T-cell (primary cell): ENCODE data around the gene AHNAK. TPM values are rescaled to one million over a fixed set of nuclear protein-coding genes. Genes with fewer than 3 reads are reported as not detected.

Experiments
- ATAC-seq, 4 experiments: fragments of 200-7000 bp in 3 of 4; fragments of 150-1000 bp in 1 of 4; cut with Tn5 transposase; replicated peaks in 1 of 4; 1 replicate in 3 of 4; 2 replicates in 1 of 4; pipeline ENCODE4 v1.10.0; 2021; ENCODE audit warnings: moderate library complexity in 3 of 4, mild to moderate bottlenecking in 2 of 4, moderate number of reproducible peaks in 1 of 4
- CTCF ChIA-PET, 2 donors: fragments of 300-600 bp; sonication (Branson Sonifier 250); formaldehyde crosslinking; loops; one replicate each; lab custom pipeline; 2022; ENCODE audit warnings: antibody characterized with exemption in 2 of 2; lab: Charles Lee
- POLR2A ChIA-PET, 2 donors: fragments of 300-600 bp; sonication (Branson Sonifier 250); formaldehyde crosslinking; loops; one replicate each; lab custom pipeline; 2022; ENCODE audit warnings: antibody characterized with exemption in 2 of 2; lab: Charles Lee
- DNase-seq, 35 experiments: peaks; one replicate each; pipeline versions ENCODE4 v3.0.0 to v3.0.0-alpha.2; 2013 to 2023
- H3K27ac ChIP-seq: one replicate; pipeline ENCODE4 v1.5.1; 2013; ENCODE audit warnings: low read length
- H3K27me3 ChIP-seq, 2 experiments: replicated peaks in 1 of 2; 1 replicate in 1 of 2; 2 replicates in 1 of 2; pipeline versions ENCODE4 v1.6.1 to v1.7.0; 2013; ENCODE audit warnings: low read length in 1 of 2, mixed read lengths in 1 of 2; ENCODE audit not compliant: control insufficient read depth in 2 of 2, insufficient read depth in 2 of 2; ENCODE audit errors: extremely low read depth in 1 of 2
- H3K36me3 ChIP-seq, 2 donors: 1 replicate in 1 of 2; 2 replicates in 1 of 2; pipeline versions ENCODE4 v1.6.1 to v1.7.0; 2013; ENCODE audit warnings: low read length in 1 of 2; ENCODE audit not compliant: control insufficient read depth in 2 of 2, insufficient read depth in 1 of 2; ENCODE audit errors: extremely low read depth in 1 of 2
- H3K4me1 ChIP-seq, 2 experiments: 1 replicate in 1 of 2; 2 replicates in 1 of 2; pipeline versions ENCODE4 v1.6.1 to v1.7.0; 2013; ENCODE audit warnings: low read length in 2 of 2, mixed read lengths in 1 of 2; ENCODE audit not compliant: insufficient read depth in 2 of 2, control insufficient read depth in 1 of 2; ENCODE audit errors: extremely low read depth in 1 of 2
- H3K4me3 ChIP-seq, 2 donors: 1 replicate in 1 of 2; 2 replicates in 1 of 2; pipeline versions ENCODE4 v1.5.1 to v1.7.0; 2013; ENCODE audit warnings: mild to moderate bottlenecking in 2 of 2, low read length in 1 of 2, moderate library complexity in 1 of 2; ENCODE audit not compliant: control insufficient read depth in 1 of 2; ENCODE audit errors: extremely low read depth in 1 of 2
- H3K9me3 ChIP-seq: 2 replicates; pipeline ENCODE4 v1.7.0; 2013
- H3K27ac Mint-ChIP-seq, 2 donors: one replicate each; pipeline ENCODE4 v1.8.0; 2020 to 2021; ENCODE audit warnings: mild to moderate bottlenecking in 2 of 2, mixed read lengths in 2 of 2
- H3K27me3 Mint-ChIP-seq, 2 donors: one replicate each; pipeline ENCODE4 v1.8.0; 2021 to 2022; ENCODE audit warnings: mixed read lengths in 2 of 2
- H3K36me3 Mint-ChIP-seq: one replicate; pipeline ENCODE4 v1.8.0; 2021; ENCODE audit warnings: mixed read lengths
- H3K4me1 Mint-ChIP-seq, 3 donors: one replicate each; pipeline ENCODE4 v1.8.0; 2020 to 2022; ENCODE audit warnings: mixed read lengths in 3 of 3, mild to moderate bottlenecking in 1 of 3
- H3K4me3 Mint-ChIP-seq, 3 donors: one replicate each; pipeline ENCODE4 v1.8.0; 2020 to 2022; ENCODE audit warnings: mild to moderate bottlenecking in 3 of 3, mixed read lengths in 3 of 3, moderate library complexity in 3 of 3
- H3K9me3 Mint-ChIP-seq, 3 donors: one replicate each; pipeline ENCODE4 v1.8.0; 2020 to 2022; ENCODE audit warnings: mixed read lengths in 3 of 3
- WGBS: methylation state at CpG from one replicate; pipeline ENCODE4 v1.1.5; 2013; ENCODE audit warnings: missing lambda C conversion rate; ENCODE audit not compliant: insufficient coverage; 5-methylcytosine and 5-hydroxymethylcytosine counted together
- total RNA-seq, 35 experiments: library from RNA in 6 of 35; stranded (reverse) in 6 of 35; fragments of 120-200 nt in 1 of 35; gene quantifications; one replicate each; pipeline versions ENCODE4 v1.2.1 to v1.2.4 and lab custom pipeline; 2013 to 2026

Gene AHNAK
- total RNA-seq, 5 donors from 2014 or later (not counting 1 experiment from before 2014, with no cell fraction given) = 267 to 636 (median 395) TPM

GRCh38 chr11:62556875-62557631, 10.4 kb upstream of the AHNAK start:
- POLR2A ChIA-PET = interaction anchor here (0.6 to 6.5 kb wide), 7 partner anchors 12 to 34 kb away, joined by 3 to 98 read pairs (median 5); partner anchors contain the start of genes AHNAK (in 1 of the 2), EEF1G (in 1 of the 2) and TUT1 (in 1 of the 2)
- Mint-ChIP-seq H3K27ac (peak overlapping the region; percentile 97 to 99), H3K4me3 (peak overlapping the region; percentile 71 to 82 (median 77)), H3K36me3 (peaks cover 15% of the 10 kb centered on the region), H3K27me3 (no peaks in the 10 kb centered on the region), H3K9me3 (no peaks in the 10 kb centered on the region), H3K4me1 (peaks cover 86 to 93% (median 88%) of the 10 kb centered on the region in 3 donors)
- CTCF ChIA-PET = interaction anchor here (0.5 to 5.2 kb wide), 13 partner anchors 10 to 151 kb away, joined by 3 to 63 read pairs (median 4); partner anchors contain the start of genes AHNAK (in 1 of the 2), EEF1G (in 1 of the 2), MTA2 (in 1 of the 2) and TUT1 (in 1 of the 2)
- 0% methylated on average over 2 of the region's 3 CpGs for WGBS
- peak; percentile 1 to 45 (median 32) for ATAC-seq
- Histone ChIP-seq H3K9me3 (no peaks in the 10 kb centered on the region), H3K36me3 (peaks cover 14 to 27% of the 10 kb centered on the region in 2 donors), H3K27ac (peak overlapping the region; percentile 98), H3K27me3 (no peaks in the 10 kb centered on the region), H3K4me1 (peaks cover 46 to 90% of the 10 kb centered on the region in 2 experiments), H3K4me3 (peak overlapping the region in 1 of 2 donors; percentile 37)
- DNase-seq = peak in 9 of 35 experiments; percentile 37 to 80 (median 45)

- POLR2A ChIA-PET = interaction anchor here (0.6 to 6.5 kb wide), 10 partner anchors 11 to 300 kb away, joined by 3 to 98 read pairs (median 8); partner anchors contain the start of genes TUT1 (in 2 of the 2), AHNAK (in 1 of the 2), C11orf98 (in 1 of the 2) and CSKMT (in 1 of the 2)
- H3K4me1 Mint-ChIP-seq = peaks cover 90 to 96% (median 91%) of the 10 kb centered on the region in 3 donors
- ATAC-seq = peak; percentile 53 to 79 (median 76)
Observed at GRCh38 chr11:62556108-62556874, 9.7 kb upstream of the AHNAK start.

DNA sequence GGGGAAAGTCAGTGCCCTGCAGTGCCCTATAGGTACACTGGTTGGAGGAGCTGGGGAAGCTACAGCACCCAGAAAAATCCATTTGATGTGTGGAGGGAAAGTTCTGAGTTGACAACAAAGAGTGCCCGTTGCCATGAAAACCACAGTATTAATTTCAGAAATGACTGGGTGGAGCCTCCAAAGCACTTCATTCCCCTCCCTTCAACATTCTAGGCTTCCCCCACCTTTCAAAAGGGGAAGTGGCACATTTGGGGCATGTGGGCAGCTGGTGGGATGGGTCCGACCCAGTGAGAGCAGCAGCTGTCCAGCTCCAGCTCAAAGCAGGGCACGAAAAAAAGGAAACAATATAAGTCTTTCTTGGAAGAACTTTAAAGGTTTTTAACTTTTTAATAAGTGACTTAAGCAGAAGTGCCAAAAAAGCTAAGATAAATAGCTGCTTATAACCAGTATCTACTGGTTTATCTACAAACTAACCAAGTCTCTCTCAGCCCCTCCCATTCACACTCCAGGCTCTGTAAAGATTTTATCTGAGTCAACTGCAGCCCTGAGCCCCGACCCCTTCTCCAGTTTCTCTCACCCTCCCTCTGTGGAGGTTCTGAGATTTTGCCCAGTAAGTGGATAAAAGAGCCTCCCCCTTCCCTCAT, 9.0 kb upstream of the AHNAK start:
- H3K4me1 Mint-ChIP-seq = peaks cover 93 to 99% (median 93%) of the 10 kb centered on the region in 3 donors
- Histone ChIP-seq H3K4me1 (peaks cover 55 to 100% of the 10 kb centered on the region in 2 experiments), H3K9me3 (no peaks in the 10 kb centered on the region), H3K36me3 (peaks cover 14 to 18% of the 10 kb centered on the region in 2 donors), H3K27ac (peak overlapping the region; percentile 98), H3K27me3 (no peaks in the 10 kb centered on the region), H3K4me3 (peak overlapping the region in 1 of 2 donors; percentile 37)
- POLR2A ChIA-PET = interaction anchor here (0.6 to 6.5 kb wide), 14 partner anchors 11 to 301 kb away, joined by 3 to 98 read pairs (median 4); partner anchors contain the start of genes TUT1 (in 2 of the 2), AHNAK (in 1 of the 2), C11orf98 (in 1 of the 2) and CSKMT (in 1 of the 2)
- no CpG with 5 or more reads among the region's 4 CpGs for WGBS
- H3K27ac Mint-ChIP-seq = peak overlapping the region; percentile 97 to 99
- peak; percentile 5 to 60 (median 9) for ATAC-seq
- peak; percentile 32 to 93 (median 65) for DNase-seq
- no peaks in the 10 kb centered on the region for H3K9me3 Mint-ChIP-seq
- peak overlapping the region; percentile 71 to 82 (median 77) for H3K4me3 Mint-ChIP-seq
- peaks cover 15% of the 10 kb centered on the region for H3K36me3 Mint-ChIP-seq
- no peaks in the 10 kb centered on the region for H3K27me3 Mint-ChIP-seq
- CTCF ChIA-PET = interaction anchor here (0.5 to 1.6 kb wide), 11 partner anchors 9 to 131 kb away, joined by 3 to 11 read pairs (median 4); partner anchors contain the start of genes AHNAK (in 1 of the 2) and EEF1G (in 1 of the 2)

More at GRCh38 chr11:62556108-62556874, 9.7 kb upstream of the AHNAK start:
- no peaks in the 10 kb centered on the region for H3K9me3 ChIP-seq
- CTCF ChIA-PET = interaction anchor here (0.5 to 5.2 kb wide), 12 partner anchors 9 to 132 kb away, joined by 3 to 63 read pairs (median 6); partner anchors contain the start of genes AHNAK (in 1 of the 2) and EEF1G (in 1 of the 2)
- no peaks in the 10 kb centered on the region for H3K9me3 Mint-ChIP-seq
- H3K36me3 Mint-ChIP-seq = peaks cover 15% of the 10 kb centered on the region
- H3K4me1 ChIP-seq = peaks cover 51 to 97% of the 10 kb centered on the region in 2 experiments
- peak overlapping the region; percentile 97 to 99 for H3K27ac Mint-ChIP-seq
- no peaks in the 10 kb centered on the region for H3K27me3 Mint-ChIP-seq
- H3K27ac ChIP-seq = peak overlapping the region; percentile 98
- H3K27me3 ChIP-seq = no peaks in the 10 kb centered on the region
- peak overlapping the region in 1 of 2 donors; percentile 37 for H3K4me3 ChIP-seq
- whole genome bisulfite sequencing = 0% methylated on average over 6 of the region's 14 CpGs
- peak overlapping the region; percentile 71 to 82 (median 77) for H3K4me3 Mint-ChIP-seq
- H3K36me3 ChIP-seq = peaks cover 14 to 23% of the 10 kb centered on the region in 2 donors
- DNase-seq = peak; percentile 65 to 91 (median 80)

DNA sequence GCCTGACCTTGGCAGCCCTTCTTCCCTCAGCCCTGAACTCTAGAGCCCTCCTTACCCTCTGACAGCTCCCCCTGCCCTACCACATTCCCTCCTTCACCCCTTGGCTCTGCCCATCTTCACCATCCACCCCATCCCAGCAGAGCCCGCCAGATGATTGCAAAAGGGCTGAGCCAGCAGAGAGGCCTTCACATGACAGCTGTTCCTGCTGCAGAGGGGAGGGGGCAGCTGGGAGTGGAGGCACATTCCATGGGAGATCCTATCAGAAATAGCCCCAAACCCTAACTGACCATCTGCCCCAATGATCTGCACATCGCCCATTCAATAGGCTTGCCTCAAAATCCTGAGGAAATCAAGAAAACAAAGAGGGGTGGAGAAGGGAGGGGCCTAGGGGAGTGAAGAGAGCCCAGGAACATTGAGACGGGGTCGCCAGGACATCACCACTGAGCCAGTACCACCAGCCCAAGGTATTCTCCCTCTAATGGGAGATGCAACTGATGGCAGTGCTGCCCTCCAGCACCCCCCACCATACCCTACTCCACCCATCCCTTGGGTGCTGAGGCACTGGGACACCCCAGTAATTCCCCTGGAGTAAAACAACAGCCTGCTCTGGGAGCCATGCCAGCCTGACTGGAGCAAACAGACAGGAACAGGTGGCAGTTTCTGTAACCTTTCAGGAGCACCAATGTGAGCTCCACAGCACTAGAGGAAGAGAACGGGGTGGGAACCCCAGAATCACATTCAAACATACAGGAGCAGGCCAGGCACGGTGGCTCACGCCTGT, 8.0 kb upstream of the AHNAK start:
- Histone ChIP-seq H3K4me3 (peak overlapping the region in 1 of 2 donors; percentile 3), H3K36me3 (peaks cover 9 to 10% of the 10 kb centered on the region in 2 donors), H3K27ac (peak overlapping the region; percentile 98), H3K27me3 (no peaks in the 10 kb centered on the region), H3K4me1 (peaks cover 55 to 98% of the 10 kb centered on the region in 2 experiments), H3K9me3 (no peaks in the 10 kb centered on the region)
- peaks cover 11% of the 10 kb centered on the region for H3K36me3 Mint-ChIP-seq
- no peaks in the 10 kb centered on the region for H3K9me3 Mint-ChIP-seq
- peak overlapping the region; percentile 97 to 99 for H3K27ac Mint-ChIP-seq
- peak in 2 of 35 experiments; percentile 35 to 44 for DNase-seq
- POLR2A ChIA-PET = interaction anchor here (0.7 to 6.5 kb wide), 10 partner anchors 10 to 302 kb away, joined by 3 to 98 read pairs (median 8); partner anchors contain the start of genes AHNAK (in 1 of the 2), C11orf98 (in 1 of the 2), CSKMT (in 1 of the 2) and EEF1G (in 1 of the 2)
- H3K4me1 Mint-ChIP-seq = peaks cover 91 to 99% (median 93%) of the 10 kb centered on the region in 3 donors
- ATAC-seq = no peak
- no CpG with 5 or more reads among the region's 7 CpGs for WGBS
- CTCF ChIA-PET = interaction anchor here (0.7 to 1.6 kb wide), 8 partner anchors 10 to 130 kb away, joined by 3 to 11 read pairs (median 5); partner anchors contain the start of gene EEF1G (in 1 of the 2)
- H3K4me3 Mint-ChIP-seq = peak overlapping the region; percentile 46 to 82 (median 77)
- no peaks in the 10 kb centered on the region for H3K27me3 Mint-ChIP-seq
